DND-41 (cell line): Measurements from ENCODE around the gene MYLIP.

Experiments
- ATAC-seq: fragments of 200-7000 bp; cut with Tn5 transposase; 3 replicates; pipeline ENCODE4 v1.9.1; 2021; ENCODE audit warnings: low read depth; ENCODE audit not compliant: insufficient read depth
- DNase-seq: peaks from one replicate; pipeline ENCODE4 v3.0.0-alpha.2; 2020
- H2AFZ ChIP-seq: 2 replicates; pipeline ENCODE4 v1.6.0; 2012; ENCODE audit warnings: low read depth, low read length
- H3K27ac ChIP-seq: 2 replicates; pipeline ENCODE4 v1.5.1; 2012; ENCODE audit warnings: low read length, inconsistent platforms
- H3K27me3 ChIP-seq: fragments of 200-600 bp; sonication (generic); 2 replicates; pipeline ENCODE4 v1.6.0; 2012; ENCODE audit warnings: low read length, mild to moderate bottlenecking, inconsistent platforms; ENCODE audit not compliant: insufficient read depth, poor library complexity
- H3K36me3 ChIP-seq: 2 replicates; pipeline ENCODE4 v1.5.1; 2012; ENCODE audit warnings: low read length, inconsistent platforms; ENCODE audit not compliant: insufficient read depth
- H3K4me1 ChIP-seq: 2 replicates; pipeline ENCODE4 v1.5.1; 2012; ENCODE audit warnings: mild to moderate bottlenecking, low read length; ENCODE audit not compliant: insufficient read depth
- H3K4me2 ChIP-seq: 2 replicates; pipeline ENCODE4 v1.6.0; 2012; ENCODE audit warnings: mild to moderate bottlenecking, moderate library complexity, low read length, inconsistent platforms; ENCODE audit not compliant: insufficient read depth
- H3K4me3 ChIP-seq, 2 experiments: fragments of 200-600 bp in 1 of 2; shearing (Covaris generic) in 1 of 2; 2 replicates each; pipeline ENCODE4 v1.5.1; 2012 to 2016; ENCODE audit warnings: inconsistent platforms in 2 of 2, low read length in 2 of 2, mild to moderate bottlenecking in 2 of 2, low read depth in 1 of 2, moderate library complexity in 1 of 2
- H3K79me2 ChIP-seq: 2 replicates; pipeline ENCODE4 v1.6.0; 2012; ENCODE audit warnings: low read length, inconsistent platforms; ENCODE audit not compliant: insufficient read depth
- H3K9ac ChIP-seq: 2 replicates; pipeline ENCODE4 v1.6.0; 2012; ENCODE audit warnings: low read depth, mild to moderate bottlenecking, inconsistent platforms, low read length, moderate library complexity
- H3K9me3 ChIP-seq: 2 replicates; pipeline ENCODE4 v1.5.1; 2012; ENCODE audit warnings: low read length, moderate library complexity, mild to moderate bottlenecking, inconsistent platforms; ENCODE audit not compliant: insufficient read depth, severe bottlenecking
- H4K20me1 ChIP-seq: 2 replicates; pipeline ENCODE4 v1.6.0; 2012; ENCODE audit warnings: low read length; ENCODE audit not compliant: insufficient read depth
- EZH2 ChIP-seq: IDR thresholded peaks from 3 replicates; pipeline ENCODE4 v1.6.1; 2012; ENCODE audit warnings: borderline replicate concordance, low read depth, mild to moderate bottlenecking, moderate library complexity, low read length, inconsistent platforms; ENCODE audit not compliant: severe bottlenecking
- TF ChIP-seq, protein P1 (sequence below): IDR thresholded peaks from 2 replicates; pipeline ENCODE4 v1.5.1; 2012; ENCODE audit warnings: borderline replicate concordance, low read length, moderate library complexity, mild to moderate bottlenecking; ENCODE audit not compliant: poor library complexity, severe bottlenecking; ENCODE audit errors: extremely low read depth

Gene MYLIP

DNA sequence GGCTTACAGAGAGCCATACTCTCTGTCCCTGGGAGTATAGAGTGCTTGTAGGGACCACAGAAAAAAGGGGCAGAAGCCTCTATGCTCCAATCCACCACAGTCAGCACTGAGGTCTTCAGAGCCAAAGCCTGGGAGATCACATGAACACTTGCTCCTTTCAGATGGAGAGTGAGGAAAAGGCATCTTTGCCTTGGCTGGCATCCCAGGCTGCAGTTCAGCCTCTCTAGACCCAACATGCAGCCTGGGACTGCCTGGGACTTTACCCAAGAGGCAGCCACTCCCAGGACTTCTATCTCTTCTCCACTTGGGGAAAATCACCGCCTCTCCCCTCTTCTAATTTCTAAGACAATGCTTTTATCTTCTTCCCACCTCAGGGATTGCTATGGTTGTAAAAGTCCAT lies 46.5 kb upstream of the MYLIP start:
- no peaks in the 10 kb centered on the region for H4K20me1 ChIP-seq
- H3K4me1 ChIP-seq, result no peaks in the 10 kb centered on the region
- H3K4me2 ChIP-seq, result no peak overlapping the region
- no peak overlapping the region for H3K4me3 ChIP-seq
- H3K9me3 ChIP-seq, result no peaks in the 10 kb centered on the region
- no peak overlapping the region for H3K27ac ChIP-seq
- H2AFZ ChIP-seq, result no peak overlapping the region
- DNase-seq (no peak), ATAC-seq (no peak)
- peaks cover 3% of the 10 kb centered on the region for H3K27me3 ChIP-seq
- H3K79me2 ChIP-seq, result no peaks in the 10 kb centered on the region
- TF ChIP-seq, protein P1, sequence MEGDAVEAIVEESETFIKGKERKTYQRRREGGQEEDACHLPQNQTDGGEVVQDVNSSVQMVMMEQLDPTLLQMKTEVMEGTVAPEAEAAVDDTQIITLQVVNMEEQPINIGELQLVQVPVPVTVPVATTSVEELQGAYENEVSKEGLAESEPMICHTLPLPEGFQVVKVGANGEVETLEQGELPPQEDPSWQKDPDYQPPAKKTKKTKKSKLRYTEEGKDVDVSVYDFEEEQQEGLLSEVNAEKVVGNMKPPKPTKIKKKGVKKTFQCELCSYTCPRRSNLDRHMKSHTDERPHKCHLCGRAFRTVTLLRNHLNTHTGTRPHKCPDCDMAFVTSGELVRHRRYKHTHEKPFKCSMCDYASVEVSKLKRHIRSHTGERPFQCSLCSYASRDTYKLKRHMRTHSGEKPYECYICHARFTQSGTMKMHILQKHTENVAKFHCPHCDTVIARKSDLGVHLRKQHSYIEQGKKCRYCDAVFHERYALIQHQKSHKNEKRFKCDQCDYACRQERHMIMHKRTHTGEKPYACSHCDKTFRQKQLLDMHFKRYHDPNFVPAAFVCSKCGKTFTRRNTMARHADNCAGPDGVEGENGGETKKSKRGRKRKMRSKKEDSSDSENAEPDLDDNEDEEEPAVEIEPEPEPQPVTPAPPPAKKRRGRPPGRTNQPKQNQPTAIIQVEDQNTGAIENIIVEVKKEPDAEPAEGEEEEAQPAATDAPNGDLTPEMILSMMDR, result no peak
- TF ChIP-seq EZH2, result no peak
- H3K36me3 ChIP-seq, result no peaks in the 10 kb centered on the region
- no peak overlapping the region for H3K9ac ChIP-seq

DNA sequence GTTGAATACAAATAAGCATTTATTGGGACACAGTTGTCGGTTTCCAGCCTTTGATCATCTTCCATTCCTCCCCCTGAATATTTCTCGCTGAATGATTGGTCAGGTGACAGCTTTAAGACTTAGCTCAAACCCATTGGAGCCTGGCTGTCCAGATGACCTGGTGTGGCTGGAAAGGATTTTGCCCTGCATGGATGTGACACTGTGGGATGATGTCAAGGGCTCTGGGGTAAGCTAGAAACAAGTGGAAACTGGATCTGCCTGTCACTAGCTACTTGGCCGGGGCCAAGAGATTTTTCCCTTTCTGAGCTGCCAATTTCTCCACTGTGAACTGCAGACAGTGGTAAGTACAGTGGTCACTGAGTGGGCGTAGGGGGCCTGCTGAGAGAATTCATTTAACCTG lies 41.9 kb upstream of the MYLIP start:
- no peak overlapping the region for H2AFZ ChIP-seq
- H3K9me3 ChIP-seq, result no peaks in the 10 kb centered on the region
- no peak for ATAC-seq
- no peak overlapping the region for H3K4me2 ChIP-seq
- H3K36me3 ChIP-seq, result no peaks in the 10 kb centered on the region
- no peaks in the 10 kb centered on the region for H3K4me1 ChIP-seq
- no peak overlapping the region for H3K9ac ChIP-seq
- H3K27me3 ChIP-seq, result no peaks in the 10 kb centered on the region
- no peaks in the 10 kb centered on the region for H4K20me1 ChIP-seq
- DNase-seq, result no peak
- no peak overlapping the region for H3K4me3 ChIP-seq
- no peaks in the 10 kb centered on the region for H3K79me2 ChIP-seq
- no peak overlapping the region for H3K27ac ChIP-seq
- TF ChIP-seq, protein P1, result no peak
- TF ChIP-seq EZH2, result no peak

DNA sequence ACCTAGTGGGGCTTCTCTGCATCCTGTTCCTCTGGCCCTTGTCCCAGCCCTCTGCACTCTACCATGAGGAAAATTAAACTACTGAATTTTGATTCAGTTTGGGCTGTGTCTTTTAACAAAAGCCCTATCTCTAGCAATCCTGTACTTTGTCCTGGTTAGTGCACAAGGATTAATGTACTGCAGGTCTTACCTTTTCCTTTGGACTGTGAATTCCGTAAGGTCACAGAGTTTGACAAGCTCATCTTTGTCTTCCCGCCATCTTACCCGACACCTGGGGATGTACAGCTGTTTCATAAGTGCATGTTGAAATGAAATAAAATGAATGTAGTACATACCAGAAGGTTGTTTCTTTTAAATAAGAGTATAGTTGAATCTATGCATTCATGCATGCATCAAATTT lies 41.5 kb upstream of the MYLIP start:
- DNase-seq (no peak), ATAC-seq (no peak)
- TF ChIP-seq, protein P1, result no peak
- no peak for TF ChIP-seq EZH2

DNA sequence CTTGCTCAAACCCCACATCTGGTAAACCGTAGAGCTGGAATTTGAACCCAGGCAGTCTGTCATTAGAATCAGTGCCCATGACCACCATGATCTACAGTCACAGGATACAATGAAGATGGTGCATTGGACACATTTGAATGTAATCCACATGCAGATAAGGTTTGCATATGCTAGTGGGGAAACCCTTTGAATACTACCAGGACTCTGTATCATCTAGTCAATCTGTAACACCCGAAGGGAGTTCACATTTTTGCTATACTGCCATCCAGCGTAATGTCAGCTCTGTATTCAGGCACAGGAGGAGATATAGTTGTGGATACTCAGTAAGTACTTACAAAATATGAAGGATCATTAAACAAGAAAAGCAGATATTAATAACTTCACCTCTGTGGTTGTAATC lies 40.5 kb upstream of the MYLIP start:
- H3K79me2 ChIP-seq, result no peaks in the 10 kb centered on the region
- no peak overlapping the region for H3K9ac ChIP-seq
- no peaks in the 10 kb centered on the region for H3K4me1 ChIP-seq
- DNase-seq, result no peak
- no peaks in the 10 kb centered on the region for H3K9me3 ChIP-seq
- no peaks in the 10 kb centered on the region for H4K20me1 ChIP-seq
- no peaks in the 10 kb centered on the region for H3K27me3 ChIP-seq
- no peak overlapping the region for H3K4me2 ChIP-seq
- H3K27ac ChIP-seq, result no peak overlapping the region
- ATAC-seq, result no peak
- no peak overlapping the region for H2AFZ ChIP-seq
- no peak overlapping the region for H3K4me3 ChIP-seq
- no peak for TF ChIP-seq EZH2
- TF ChIP-seq, protein P1, result no peak
- no peaks in the 10 kb centered on the region for H3K36me3 ChIP-seq

More for the DNA sequence above, 41.5 kb upstream of the MYLIP start:
- Histone ChIP-seq H3K9ac (no peak overlapping the region), H3K4me3 (no peak overlapping the region), H3K79me2 (no peaks in the 10 kb centered on the region), H3K36me3 (no peaks in the 10 kb centered on the region), H3K27me3 (no peaks in the 10 kb centered on the region), H4K20me1 (no peaks in the 10 kb centered on the region), H3K4me2 (no peak overlapping the region), H2AFZ (no peak overlapping the region), H3K27ac (no peak overlapping the region), H3K9me3 (no peaks in the 10 kb centered on the region), H3K4me1 (no peaks in the 10 kb centered on the region)
